ENCODE results near the gene PSMD1. TPM values are rescaled to one million over a fixed set of nuclear protein-coding genes. Genes with fewer than 3 reads are reported as not detected.
"Not testable (repeated sequence)": the region's sequence is repeated elsewhere in the genome, so short reads cannot be mapped to it uniquely, and the experiment has no call there.

PSMD1 gene
- total RNA-seq, 1 donor from 2014 or later = 87.3 TPM

DNA sequence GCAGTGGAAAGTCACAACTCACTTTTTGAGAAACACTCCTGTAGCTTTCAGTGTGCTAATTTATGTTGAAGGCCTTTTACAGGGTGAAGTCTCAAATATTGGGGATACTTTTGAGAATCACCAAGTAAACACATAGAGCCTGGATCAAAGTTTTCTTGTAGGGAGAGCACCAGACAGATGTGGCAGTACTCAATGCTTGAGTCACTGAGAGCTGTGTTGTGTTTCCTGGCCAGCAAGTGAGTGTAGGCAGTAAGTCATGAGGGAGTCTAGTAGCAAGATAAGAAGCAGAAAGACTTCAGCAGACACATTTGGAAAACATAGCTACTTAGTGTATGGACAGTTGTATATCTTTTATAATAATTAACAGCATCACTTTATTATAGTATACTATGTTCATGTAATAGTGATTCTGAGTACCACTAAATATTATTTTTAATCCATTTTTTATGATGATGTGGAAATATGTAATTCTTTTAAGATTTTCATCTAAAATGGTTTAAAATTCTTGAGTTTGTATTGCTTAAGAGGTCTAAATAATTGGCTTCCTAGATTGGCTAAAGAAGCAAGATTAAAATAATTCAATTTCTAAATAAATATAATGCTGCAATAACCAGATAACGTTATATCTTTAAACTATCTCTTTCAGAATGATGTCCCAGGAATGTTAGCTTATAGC, 12.8 kb downstream of the PSMD1 start:
- no peak for DNase-seq (ENCODE audit: low read depth)
- H3K4me3 ChIP-seq (ENCODE audit: low read depth, low read length) = no peak overlapping the region
- TF ChIP-seq, protein P1, sequence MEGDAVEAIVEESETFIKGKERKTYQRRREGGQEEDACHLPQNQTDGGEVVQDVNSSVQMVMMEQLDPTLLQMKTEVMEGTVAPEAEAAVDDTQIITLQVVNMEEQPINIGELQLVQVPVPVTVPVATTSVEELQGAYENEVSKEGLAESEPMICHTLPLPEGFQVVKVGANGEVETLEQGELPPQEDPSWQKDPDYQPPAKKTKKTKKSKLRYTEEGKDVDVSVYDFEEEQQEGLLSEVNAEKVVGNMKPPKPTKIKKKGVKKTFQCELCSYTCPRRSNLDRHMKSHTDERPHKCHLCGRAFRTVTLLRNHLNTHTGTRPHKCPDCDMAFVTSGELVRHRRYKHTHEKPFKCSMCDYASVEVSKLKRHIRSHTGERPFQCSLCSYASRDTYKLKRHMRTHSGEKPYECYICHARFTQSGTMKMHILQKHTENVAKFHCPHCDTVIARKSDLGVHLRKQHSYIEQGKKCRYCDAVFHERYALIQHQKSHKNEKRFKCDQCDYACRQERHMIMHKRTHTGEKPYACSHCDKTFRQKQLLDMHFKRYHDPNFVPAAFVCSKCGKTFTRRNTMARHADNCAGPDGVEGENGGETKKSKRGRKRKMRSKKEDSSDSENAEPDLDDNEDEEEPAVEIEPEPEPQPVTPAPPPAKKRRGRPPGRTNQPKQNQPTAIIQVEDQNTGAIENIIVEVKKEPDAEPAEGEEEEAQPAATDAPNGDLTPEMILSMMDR (conservative IDR thresholded peaks at IDR 0.05; ENCODE audit: low read depth, low read length) = no peak

DNA sequence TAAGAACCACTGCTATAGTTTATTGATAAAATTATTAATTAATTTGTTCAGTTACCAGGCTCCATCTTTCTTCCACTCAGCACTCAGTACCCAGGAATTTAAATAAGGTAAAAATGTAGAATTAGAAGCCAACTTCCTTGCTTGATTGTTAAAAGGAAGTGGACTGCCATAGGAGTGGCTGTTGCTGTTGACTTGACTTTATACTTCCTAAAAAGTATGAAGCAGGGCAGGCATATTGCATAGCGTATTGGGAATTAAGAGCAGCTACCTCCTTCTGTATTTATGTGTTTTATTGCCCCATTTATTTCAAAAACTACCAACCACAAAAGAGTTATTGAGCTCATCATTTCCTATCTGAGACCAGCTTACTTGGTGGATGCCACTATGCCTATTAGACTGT, 27.9 kb downstream of the PSMD1 start:
- DNase-seq (ENCODE audit: low read depth) = no peak
- TF ChIP-seq, protein P1 (conservative IDR thresholded peaks at IDR 0.05; ENCODE audit: low read depth, low read length) = no peak
- H3K4me3 ChIP-seq (ENCODE audit: low read depth, low read length) = no peak overlapping the region

DNA sequence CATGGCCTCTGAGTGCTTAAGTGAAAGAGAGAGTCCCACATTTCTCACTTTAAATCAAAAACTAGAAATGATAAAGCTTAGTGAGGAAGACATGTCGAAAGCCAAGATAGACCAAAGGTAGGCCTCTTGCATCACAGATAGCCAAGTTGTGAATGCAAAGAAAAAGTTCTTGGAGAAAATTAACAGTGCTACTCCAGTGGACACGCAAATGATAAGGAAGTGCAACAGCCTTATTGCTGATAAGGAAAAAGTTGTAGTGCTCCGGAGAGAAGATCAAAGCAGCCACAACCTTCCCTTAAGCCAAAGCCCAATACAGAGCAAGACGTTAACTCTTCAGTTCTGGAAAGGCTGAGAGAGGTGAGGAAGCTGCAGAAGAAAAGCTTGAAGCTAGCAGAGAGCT, 32.1 kb downstream of the PSMD1 start:
- no peak for DNase-seq (ENCODE audit: low read depth)
- TF ChIP-seq, protein P1 (conservative IDR thresholded peaks at IDR 0.05; ENCODE audit: low read depth, low read length) = no peak
- no peak overlapping the region for H3K4me3 ChIP-seq (ENCODE audit: low read depth, low read length)

DNA sequence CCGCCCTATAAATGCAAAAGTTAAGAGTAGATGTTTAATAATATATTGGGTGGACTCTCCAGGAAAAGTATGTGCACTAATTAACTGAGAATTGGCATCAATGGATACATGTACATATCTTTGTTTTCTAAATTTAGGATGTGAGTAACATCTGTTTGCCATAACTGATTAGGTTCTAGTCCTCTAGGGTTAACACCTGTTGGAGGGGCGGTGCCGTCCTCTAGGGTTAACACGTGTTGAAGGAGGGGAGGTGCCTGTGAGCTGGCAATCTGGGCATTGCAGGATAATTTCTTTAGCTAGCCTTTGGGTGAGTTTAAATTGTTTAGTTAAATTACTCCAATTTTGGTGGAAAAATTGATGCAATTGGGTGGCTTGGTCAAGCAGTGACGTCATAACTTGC, 37.3 kb downstream of the PSMD1 start:
- no peak overlapping the region for H3K4me3 ChIP-seq (ENCODE audit: low read depth, low read length)
- no peak for DNase-seq (ENCODE audit: low read depth)
- TF ChIP-seq, protein P1 (conservative IDR thresholded peaks at IDR 0.05; ENCODE audit: low read depth, low read length) = no peak

DNA sequence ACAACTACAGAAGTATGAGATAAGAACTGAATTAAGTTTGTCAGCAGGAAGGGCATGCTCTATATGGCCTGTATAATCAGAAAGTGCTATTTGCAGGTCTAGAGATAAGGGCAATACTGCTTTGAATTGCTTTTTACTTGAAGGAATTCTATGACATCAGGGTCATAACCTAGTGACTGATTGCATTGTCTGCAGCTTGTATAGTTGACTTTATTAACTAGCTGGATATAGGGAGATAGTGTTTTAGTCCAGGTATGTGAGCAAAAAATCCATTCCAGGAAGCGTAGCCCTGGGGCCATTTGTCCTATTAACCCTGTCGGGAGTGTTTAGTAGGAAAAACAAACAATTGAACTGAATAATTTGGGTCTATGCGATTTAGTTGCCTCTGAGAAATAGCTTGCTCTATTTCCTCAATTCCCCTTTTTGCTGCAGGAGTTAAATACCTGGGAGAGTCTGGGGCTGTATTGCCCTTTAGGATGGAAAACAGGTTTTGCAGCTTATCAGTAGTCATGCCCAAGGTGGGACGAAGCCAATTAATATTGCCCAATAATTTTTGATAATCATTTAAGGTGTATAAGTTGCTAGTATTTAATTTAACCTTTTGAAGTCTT, 38.2 kb downstream of the PSMD1 start:
- DNase-seq (ENCODE audit: low read depth) = no peak
- TF ChIP-seq, protein P1 (conservative IDR thresholded peaks at IDR 0.05; ENCODE audit: low read depth, low read length) = no peak
- no peak overlapping the region for H3K4me3 ChIP-seq (ENCODE audit: low read depth, low read length)

DNA sequence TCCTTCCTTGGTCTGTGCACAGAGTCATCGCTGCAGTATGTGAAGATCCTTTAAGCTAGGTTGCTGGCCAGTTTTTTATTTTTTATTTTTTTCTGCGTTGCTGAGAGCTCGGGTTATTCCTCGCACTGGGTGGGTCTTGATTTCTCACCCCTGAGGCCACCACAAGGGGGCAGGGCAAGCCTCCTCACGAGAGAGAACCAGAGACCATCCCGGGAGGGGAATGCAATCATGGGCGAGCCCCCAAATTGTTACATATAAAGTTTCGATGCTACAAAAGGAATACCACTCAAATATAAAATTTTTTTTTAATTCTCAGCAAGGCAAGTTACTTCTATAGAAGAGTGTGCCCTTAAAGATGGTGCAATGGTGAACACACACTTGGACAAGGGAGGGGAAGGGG, 43.3 kb downstream of the PSMD1 start:
- DNase-seq (ENCODE audit: low read depth) = no peak
- TF ChIP-seq, protein P1 (conservative IDR thresholded peaks at IDR 0.05; ENCODE audit: low read depth, low read length) = no peak
- H3K4me3 ChIP-seq (ENCODE audit: low read depth, low read length) = no peak overlapping the region

DNA sequence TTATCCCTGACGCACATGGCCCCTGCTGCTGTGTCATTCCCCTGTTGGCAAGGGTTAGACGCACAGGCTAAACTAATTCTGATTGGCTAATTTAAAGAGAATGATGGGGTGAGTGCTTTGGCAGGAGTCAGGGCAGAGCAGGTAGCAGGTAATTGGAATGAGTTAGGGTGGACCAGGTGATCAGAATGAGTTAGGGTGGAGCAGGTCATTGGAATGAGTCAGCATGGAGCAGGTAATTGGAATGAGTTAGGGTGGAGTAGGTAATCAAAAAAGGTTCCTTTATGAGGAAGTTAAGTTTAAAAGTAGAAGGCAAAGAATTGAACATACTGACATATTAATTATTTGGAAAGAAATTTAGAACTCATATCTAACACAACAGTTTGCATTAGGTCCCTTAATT, 43.7 kb downstream of the PSMD1 start:
- not testable (repeated sequence) for H3K4me3 ChIP-seq (ENCODE audit: low read depth, low read length); DNase-seq (ENCODE audit: low read depth)

Measured in epithelial cell of proximal tubule (primary cell).